Measurements from ENCODE around the gene C1orf50.

DNA sequence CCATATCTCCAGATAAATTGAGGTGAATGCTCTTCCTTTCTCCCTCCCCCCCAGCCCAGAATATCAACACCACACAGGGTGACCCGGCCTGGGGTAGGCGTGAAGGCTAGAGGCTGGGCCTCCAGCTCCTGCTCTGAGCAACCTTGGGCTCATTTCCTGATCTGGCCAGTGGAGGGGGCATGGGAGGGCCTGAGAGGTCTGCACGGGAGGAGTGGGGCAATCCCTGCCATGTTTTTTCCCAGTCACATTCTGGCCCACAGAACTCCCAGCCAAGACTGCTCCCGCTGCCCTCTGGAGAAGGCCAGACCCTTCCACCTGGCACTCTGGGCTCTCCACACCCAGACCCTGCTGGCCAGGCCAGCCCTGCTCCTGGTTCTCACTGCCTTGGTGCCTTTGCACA, 30.9 kb upstream of the C1orf50 start:
- TF ChIP-seq, protein P1, sequence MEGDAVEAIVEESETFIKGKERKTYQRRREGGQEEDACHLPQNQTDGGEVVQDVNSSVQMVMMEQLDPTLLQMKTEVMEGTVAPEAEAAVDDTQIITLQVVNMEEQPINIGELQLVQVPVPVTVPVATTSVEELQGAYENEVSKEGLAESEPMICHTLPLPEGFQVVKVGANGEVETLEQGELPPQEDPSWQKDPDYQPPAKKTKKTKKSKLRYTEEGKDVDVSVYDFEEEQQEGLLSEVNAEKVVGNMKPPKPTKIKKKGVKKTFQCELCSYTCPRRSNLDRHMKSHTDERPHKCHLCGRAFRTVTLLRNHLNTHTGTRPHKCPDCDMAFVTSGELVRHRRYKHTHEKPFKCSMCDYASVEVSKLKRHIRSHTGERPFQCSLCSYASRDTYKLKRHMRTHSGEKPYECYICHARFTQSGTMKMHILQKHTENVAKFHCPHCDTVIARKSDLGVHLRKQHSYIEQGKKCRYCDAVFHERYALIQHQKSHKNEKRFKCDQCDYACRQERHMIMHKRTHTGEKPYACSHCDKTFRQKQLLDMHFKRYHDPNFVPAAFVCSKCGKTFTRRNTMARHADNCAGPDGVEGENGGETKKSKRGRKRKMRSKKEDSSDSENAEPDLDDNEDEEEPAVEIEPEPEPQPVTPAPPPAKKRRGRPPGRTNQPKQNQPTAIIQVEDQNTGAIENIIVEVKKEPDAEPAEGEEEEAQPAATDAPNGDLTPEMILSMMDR (IDR thresholded peaks at IDR 0.05), result peak; percentile 55
- TF ChIP-seq ZFX (IDR thresholded peaks at IDR 0.05; ENCODE audit: borderline replicate concordance), result no peak

Measured in 22Rv1 (cell line).